ENCODE results near the gene SPRY1. TPM values are rescaled to one million over a fixed set of nuclear protein-coding genes. Genes with fewer than 3 reads are reported as not detected.

Gene SPRY1
- polyA plus RNA-seq, 1 experiment: 2.1 TPM

DNA sequence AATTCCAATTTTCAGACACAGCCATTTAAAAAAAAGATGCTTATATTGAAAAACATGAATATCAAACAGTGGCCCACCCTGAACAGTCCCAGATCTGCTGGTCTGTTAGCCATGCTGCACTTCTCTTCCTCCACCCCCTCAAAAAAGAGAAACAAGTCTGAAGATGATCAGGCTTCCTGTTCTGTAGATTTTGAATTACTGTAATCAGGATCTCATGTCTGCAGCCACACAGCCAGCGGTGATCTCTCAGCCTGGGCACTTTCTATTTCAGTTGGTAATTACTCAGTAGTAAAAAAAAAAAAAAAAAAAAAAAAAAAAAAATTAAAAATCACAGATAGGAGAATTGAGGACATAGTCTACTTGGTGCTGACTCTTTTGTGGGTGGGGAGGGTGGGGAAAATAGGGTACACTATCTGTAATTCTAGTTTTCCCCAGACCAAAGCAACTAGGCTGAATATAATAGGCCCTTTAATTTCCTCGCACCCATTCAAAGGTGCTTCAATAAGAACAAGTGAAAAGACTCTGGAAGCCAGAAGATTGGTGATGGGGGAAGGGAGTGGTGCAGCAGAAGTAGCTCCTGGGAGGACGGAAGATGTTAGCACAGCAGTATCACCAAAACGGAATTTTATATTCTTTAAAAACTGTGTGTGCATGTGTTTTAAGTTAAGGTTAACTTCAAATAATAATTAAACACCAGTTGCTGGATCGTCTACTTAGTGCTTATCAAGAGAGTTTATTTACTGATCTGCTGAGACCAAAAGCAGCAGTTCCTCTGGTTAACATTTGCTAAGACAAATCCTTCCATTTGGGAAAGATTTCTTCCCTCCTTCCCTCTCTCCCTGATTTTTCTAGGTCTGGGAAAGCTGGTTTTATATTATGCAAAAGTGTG is 47.0 kb downstream of the SPRY1 start:
- TF ChIP-seq CTCF (IDR thresholded peaks at IDR 0.05; ENCODE audit: insufficient read depth, low read depth, low read length): no peak
- no peak overlapping the region for H3K4me3 ChIP-seq (ENCODE audit: low read depth, low read length)
- DNase-seq (ENCODE audit: low read depth): no peak
- CTCF ChIA-PET: no interaction called here
- H3K36me3 ChIP-seq (ENCODE audit: control insufficient read depth, insufficient read depth, low read length): no peaks in the 10 kb centered on the region
- H3K27me3 ChIP-seq (ENCODE audit: control insufficient read depth, insufficient read depth, low read length): no peaks in the 10 kb centered on the region
- POLR2A ChIA-PET: no interaction called here

- TF ChIP-seq CTCF (IDR thresholded peaks at IDR 0.05; ENCODE audit: insufficient read depth, low read depth, low read length): no peak
- ChIA-PET POLR2A (no interaction called here), CTCF (no interaction called here)
- Histone ChIP-seq H3K27me3 (ENCODE audit: control insufficient read depth, insufficient read depth, low read length) (no peaks in the 10 kb centered on the region; the same call in 1 of the 2 replicates), H3K4me3 (ENCODE audit: low read depth, low read length) (no peak overlapping the region), H3K36me3 (ENCODE audit: control insufficient read depth, insufficient read depth, low read length) (no peaks in the 10 kb centered on the region)
- no peak for DNase-seq (ENCODE audit: low read depth)
These were observed 47.7 kb downstream of the SPRY1 start for GRCh38 chr4:123444290-123444731.

DNA sequence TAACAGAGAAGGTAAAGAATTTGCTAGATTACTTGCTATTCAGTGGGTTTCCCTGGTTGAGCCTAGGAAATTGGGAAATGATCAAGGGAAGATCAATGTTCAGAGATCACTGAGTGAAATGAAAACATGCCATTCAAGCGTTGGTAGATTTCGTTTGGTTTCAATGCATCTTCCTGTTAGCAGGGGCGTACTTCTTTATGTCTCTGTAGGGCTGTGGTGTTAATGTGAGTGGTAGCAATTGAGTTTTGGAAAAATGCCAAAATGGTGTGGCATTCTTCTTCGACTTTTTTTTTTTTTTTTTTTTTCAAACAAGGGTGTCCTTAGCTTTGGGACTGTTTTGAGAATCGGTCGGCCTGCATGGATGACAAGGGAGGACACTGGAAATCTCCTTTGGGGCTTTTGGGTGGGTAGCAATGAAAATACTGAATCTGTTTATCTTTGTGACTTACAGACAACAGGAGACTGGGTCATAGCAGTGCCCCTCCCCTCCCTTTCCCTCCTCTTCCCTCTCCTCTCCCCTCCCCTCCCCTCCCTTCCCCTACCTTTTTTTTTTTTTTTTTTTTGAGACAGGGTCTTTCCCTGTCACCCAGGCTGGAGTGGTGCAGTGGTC is 50.4 kb downstream of the SPRY1 start:
- CTCF ChIA-PET: no interaction called here
- no peaks in the 10 kb centered on the region for H3K36me3 ChIP-seq (ENCODE audit: control insufficient read depth, insufficient read depth, low read length)
- H3K4me3 ChIP-seq (ENCODE audit: low read depth, low read length): no peak overlapping the region
- no peaks in the 10 kb centered on the region; the same call in 1 of the 2 replicates for H3K27me3 ChIP-seq (ENCODE audit: control insufficient read depth, insufficient read depth, low read length)
- no peak for DNase-seq (ENCODE audit: low read depth)
- TF ChIP-seq CTCF (IDR thresholded peaks at IDR 0.05; ENCODE audit: insufficient read depth, low read depth, low read length): no peak
- POLR2A ChIA-PET: no interaction called here

DNA sequence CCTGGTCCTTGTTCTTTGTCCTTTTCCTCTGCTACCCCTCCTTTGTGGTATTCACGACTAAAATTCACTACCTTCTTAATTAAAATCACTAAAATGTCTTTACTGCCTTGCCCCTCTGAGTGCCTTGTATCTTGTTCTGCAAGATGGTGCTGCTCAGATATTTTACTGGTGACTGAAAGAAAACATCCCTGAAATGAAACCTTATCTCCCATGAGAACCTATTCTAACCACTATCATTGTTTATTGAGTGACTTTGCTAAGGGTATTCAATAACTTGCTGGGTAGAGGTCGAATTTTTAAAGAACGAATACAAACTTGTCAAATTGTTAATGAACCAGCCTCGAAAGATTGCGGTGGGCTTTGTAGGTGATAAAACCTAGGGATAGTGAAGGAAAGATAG is 52.8 kb downstream of the SPRY1 start:
- ChIA-PET CTCF (no interaction called here), POLR2A (interaction anchor here (0.5 kb wide), 1 partner anchor 751 kb away, joined by 3 read pairs; no protein-coding TSS in a partner anchor)

More for the DNA sequence above, 52.8 kb downstream of the SPRY1 start:
- no peaks in the 10 kb centered on the region; the same call in 1 of the 2 replicates for H3K27me3 ChIP-seq (ENCODE audit: control insufficient read depth, insufficient read depth, low read length)
- no peak for DNase-seq (ENCODE audit: low read depth)
- no peak overlapping the region for H3K4me3 ChIP-seq (ENCODE audit: low read depth, low read length)
- no peak for TF ChIP-seq CTCF (IDR thresholded peaks at IDR 0.05; ENCODE audit: insufficient read depth, low read depth, low read length)
- no peaks in the 10 kb centered on the region for H3K36me3 ChIP-seq (ENCODE audit: control insufficient read depth, insufficient read depth, low read length)

All from BJ (cell line).